Rectal smooth muscle tissue (tissue), 1 donor: ENCODE measurements around the gene ABCB1.

Source experiments
- H3K27ac ChIP-seq: one replicate; pipeline ENCODE4 v1.7.0; 2013; ENCODE audit warnings: low read depth, low read length, inconsistent platforms
- H3K27me3 ChIP-seq: one replicate; pipeline ENCODE4 v1.7.0; 2013; ENCODE audit warnings: low read length; ENCODE audit not compliant: control insufficient read depth, insufficient read depth
- H3K36me3 ChIP-seq: one replicate; pipeline ENCODE4 v1.7.0; 2013; ENCODE audit warnings: low read length; ENCODE audit not compliant: control insufficient read depth, insufficient read depth
- H3K4me1 ChIP-seq: one replicate; pipeline ENCODE4 v1.7.0; 2013; ENCODE audit warnings: low read length; ENCODE audit not compliant: control insufficient read depth, insufficient read depth
- H3K4me3 ChIP-seq: one replicate; pipeline ENCODE4 v1.7.0; 2013; ENCODE audit warnings: low read length
- H3K9ac ChIP-seq: one replicate; pipeline ENCODE4 v1.7.0; 2013; ENCODE audit warnings: low read length

The ABCB1 gene

GRCh38 chr7:87600130-87601124, at the start of gene ABCB1:
ABCB1 (minus strand) TSS chr7:87600884; CDS start chr7:87600184, 700 bp downstream.
- Histone ChIP-seq H3K4me1 (no peaks in the 10 kb centered on the region), H3K9ac (no peak within 1 kb of the TSS), H3K27me3 (no peaks in the 10 kb centered on the region), H3K27ac (no peak within 1 kb of the TSS), H3K4me3 (peak within 1 kb of the TSS; percentile 69), H3K36me3 (no peaks in the 10 kb centered on the region)

DNA sequence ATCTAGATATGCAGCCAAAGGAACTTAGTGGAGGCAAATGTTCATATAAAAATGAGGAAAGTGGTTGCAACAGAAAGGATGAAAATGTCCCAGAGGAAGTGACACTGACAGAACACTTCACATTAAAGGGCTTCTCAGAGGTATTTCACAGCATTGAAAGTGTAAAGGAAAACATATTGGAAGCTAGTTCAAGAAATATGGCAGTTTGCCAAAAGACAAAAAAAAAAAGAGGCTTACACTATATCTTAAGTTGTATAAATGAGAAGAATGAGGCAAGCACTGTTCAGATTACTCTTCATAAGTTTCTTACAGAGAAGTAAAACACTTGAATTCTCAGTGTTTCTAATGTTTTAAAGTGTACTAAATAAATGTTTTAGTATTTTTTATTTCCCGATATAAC, 47.6 kb upstream of the ABCB1 start:
- no peaks in the 10 kb centered on the region for H3K36me3 ChIP-seq
- H3K27me3 ChIP-seq: no peaks in the 10 kb centered on the region
- H3K4me3 ChIP-seq: no peak overlapping the region
- no peak overlapping the region for H3K9ac ChIP-seq
- no peak overlapping the region for H3K27ac ChIP-seq
- H3K4me1 ChIP-seq: no peaks in the 10 kb centered on the region

DNA sequence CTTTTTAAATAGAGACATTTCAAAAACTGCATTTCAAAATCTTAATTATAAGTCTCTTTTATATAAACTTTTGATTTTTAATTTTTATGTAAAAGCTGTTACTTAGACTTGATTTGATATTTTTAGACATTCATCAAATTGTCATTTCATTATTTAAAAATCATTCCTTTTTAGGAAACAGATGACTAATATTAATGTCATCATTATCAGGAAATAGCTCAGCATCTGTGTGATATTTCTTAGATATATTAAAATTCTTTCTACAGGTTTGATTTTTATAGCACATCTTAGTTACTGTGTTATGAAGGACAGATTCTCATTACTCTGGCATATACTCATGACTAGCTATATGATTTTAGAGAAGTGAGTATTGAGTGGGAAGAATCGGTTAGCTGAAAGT, 44.8 kb upstream of the ABCB1 start:
- no peak overlapping the region for H3K9ac ChIP-seq
- H3K27ac ChIP-seq: no peak overlapping the region
- no peaks in the 10 kb centered on the region for H3K4me1 ChIP-seq
- no peaks in the 10 kb centered on the region for H3K36me3 ChIP-seq
- no peak overlapping the region for H3K4me3 ChIP-seq
- no peaks in the 10 kb centered on the region for H3K27me3 ChIP-seq

DNA sequence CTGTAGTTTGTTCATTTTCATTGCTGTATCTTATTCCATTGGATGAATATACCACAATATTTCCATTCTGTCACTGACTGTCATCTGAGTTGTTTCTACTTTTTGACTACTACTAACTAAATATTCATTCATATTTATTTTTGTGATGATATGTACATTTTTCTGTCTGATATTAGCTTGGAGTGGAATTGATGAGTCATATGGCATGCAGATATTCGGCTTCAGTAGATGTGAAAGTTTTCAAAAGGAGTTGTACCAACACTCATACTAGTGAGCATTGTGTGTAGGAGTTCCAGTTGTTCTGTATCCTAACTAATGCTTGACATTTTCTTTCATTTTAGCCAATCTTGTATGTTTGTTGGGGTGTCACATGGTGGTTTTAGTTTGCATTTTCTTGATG, 35.2 kb upstream of the ABCB1 start:
- Histone ChIP-seq H3K27me3 (no peaks in the 10 kb centered on the region), H3K36me3 (no peaks in the 10 kb centered on the region), H3K27ac (no peak overlapping the region), H3K9ac (no peak overlapping the region), H3K4me3 (no peak overlapping the region), H3K4me1 (no peaks in the 10 kb centered on the region)

DNA sequence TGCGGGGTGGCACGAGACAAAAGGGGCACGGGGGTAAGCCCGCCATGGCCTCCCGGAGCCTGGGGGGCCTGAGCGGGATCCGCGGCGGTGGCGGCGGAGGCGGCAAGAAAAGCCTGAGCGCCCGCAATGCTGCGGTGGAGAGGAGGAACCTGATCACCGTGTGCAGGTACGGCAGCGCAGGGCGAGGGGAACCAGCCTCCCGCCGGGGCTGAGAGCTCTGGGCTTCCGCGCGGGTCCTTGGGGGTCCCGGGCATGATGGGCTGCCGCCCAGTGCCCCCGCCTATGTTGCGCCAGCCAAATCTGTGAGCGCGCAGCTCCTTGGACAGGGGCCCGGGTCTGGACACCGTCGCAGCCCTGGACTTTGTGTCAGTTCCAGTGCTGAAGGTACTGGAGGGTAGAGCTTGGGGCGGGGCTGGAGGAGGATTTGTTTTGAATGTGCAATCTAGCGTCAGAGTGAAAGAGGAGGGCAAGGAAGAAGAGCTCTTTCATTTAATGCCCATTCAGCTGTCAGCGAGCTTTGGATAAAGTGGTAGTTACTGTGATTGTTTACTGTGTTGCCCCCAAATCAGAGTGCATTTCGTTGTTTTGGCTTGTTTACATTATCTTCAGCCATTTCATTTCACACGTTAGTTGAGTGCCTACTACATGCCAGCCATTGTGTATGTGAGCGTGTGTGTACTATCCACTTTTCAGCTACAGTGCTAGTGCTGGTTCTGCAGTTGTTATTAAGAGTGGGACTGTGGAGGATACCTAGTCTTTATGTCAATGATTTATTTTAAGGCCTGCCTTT, 28.3 kb upstream of the ABCB1 start:
- no peak overlapping the region for H3K9ac ChIP-seq
- H3K36me3 ChIP-seq: no peaks in the 10 kb centered on the region
- H3K27ac ChIP-seq: no peak overlapping the region
- H3K27me3 ChIP-seq: no peaks in the 10 kb centered on the region
- peak overlapping the region; percentile 69 for H3K4me3 ChIP-seq
- no peaks in the 10 kb centered on the region for H3K4me1 ChIP-seq

DNA sequence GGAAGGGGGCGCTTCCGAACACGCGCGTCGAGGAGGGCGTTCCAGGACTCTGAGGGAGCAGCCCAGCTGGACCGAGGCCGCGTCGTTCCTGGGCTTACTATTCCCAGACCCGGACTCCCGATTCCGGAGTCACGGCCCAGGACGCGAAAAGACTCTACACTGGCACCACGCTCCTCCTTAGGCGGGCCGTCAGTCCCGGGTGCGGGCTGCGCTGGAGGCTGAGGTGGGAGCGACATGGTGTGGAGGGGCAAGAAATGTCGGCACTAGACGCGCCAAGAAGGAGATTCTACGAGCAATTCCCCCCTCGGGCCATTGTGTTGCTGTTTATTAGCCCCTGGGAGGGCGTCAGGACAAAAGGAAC, 26.9 kb upstream of the ABCB1 start:
- Histone ChIP-seq H3K9ac (no peak overlapping the region), H3K4me3 (peak overlapping the region; percentile 69), H3K4me1 (no peaks in the 10 kb centered on the region), H3K27me3 (no peaks in the 10 kb centered on the region), H3K36me3 (no peaks in the 10 kb centered on the region), H3K27ac (no peak overlapping the region)

DNA sequence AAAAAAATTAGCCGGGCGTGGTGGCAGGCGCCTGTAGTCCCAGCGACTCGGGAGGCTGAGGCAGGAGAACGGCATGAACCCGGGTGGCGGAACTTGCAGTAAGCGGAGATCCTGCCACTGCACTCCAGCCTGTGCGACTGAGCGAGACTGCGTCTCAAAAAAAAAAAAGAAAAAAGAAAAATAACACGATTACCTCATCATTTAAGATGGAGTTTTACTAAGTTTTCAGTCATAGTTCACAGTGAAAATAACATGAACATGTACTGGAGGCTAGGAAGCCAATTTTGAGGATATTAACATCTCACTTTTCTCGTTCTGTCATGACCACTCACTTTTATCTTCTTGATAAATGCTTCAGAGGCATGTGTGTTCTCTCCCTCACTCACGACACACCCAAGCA, 24.4 kb upstream of the ABCB1 start:
- Histone ChIP-seq H3K4me3 (no peak overlapping the region), H3K27me3 (no peaks in the 10 kb centered on the region)

DNA sequence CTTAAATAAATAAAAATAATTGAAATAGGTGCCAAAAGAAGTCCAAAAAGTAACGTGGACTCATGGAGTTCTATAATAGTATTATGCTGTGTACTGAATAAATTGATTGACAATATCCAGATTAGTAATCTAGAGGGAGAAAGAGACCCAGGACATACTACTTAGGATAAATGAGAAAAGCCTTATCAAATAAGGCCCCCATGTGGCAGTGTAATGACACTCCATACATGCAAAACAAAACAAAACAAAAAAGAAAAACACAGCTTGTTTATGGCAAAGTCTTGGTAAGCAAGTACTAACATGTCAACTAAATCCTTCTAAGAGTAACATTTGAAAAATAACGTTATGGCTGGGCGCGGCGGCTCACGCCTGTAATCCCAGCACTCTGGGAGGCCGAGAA, 23.9 kb upstream of the ABCB1 start:
- Histone ChIP-seq H3K27ac (no peak overlapping the region), H3K4me1 (no peaks in the 10 kb centered on the region), H3K27me3 (no peaks in the 10 kb centered on the region), H3K36me3 (no peaks in the 10 kb centered on the region), H3K9ac (no peak overlapping the region), H3K4me3 (no peak overlapping the region)

More for the DNA sequence above, 24.4 kb upstream of the ABCB1 start:
- Histone ChIP-seq H3K4me1 (no peaks in the 10 kb centered on the region), H3K27ac (no peak overlapping the region), H3K36me3 (no peaks in the 10 kb centered on the region), H3K9ac (no peak overlapping the region)

DNA sequence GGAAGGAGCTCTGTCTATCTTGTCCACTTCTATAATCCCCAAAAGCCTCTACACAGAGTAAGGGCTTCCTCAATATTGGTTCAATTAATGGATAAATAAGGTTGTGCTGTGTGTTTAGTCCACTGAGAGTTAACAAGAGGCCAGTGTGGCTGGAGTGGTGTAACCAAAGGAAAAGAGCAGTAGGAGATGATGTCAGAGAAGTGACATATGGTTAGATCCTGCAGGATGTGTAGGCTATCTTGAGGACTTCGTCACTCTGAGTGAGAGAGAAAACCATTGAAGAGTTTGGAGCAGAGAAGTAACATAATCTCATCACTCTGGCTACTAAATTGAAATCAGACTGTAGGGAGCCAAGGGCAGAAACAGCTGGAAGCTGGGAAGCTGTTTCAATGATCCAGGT, 14.5 kb upstream of the ABCB1 start:
- Histone ChIP-seq H3K4me1 (no peaks in the 10 kb centered on the region), H3K27me3 (no peaks in the 10 kb centered on the region), H3K9ac (no peak overlapping the region), H3K36me3 (no peaks in the 10 kb centered on the region), H3K27ac (no peak overlapping the region), H3K4me3 (no peak overlapping the region)

DNA sequence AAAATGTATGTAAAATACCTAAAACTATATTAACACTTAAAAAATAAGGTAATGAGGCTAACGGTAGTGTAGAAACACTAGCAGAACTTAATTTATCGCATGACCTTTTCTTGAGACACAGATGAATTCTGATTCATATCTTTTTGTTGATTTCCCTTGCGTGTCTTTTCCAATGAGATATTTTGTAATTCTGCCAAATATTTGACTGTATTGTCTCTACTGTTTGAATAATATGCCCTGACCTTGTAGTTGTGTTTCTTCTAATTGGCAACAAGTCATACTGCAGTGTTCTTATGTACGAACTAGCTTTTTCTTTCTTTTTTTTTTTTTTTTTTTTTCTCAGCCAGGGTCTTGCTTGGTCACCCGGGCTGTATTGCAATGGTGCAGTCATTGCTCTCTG, 9.2 kb upstream of the ABCB1 start:
- no peaks in the 10 kb centered on the region for H3K4me1 ChIP-seq
- no peak overlapping the region for H3K4me3 ChIP-seq
- no peak overlapping the region for H3K27ac ChIP-seq
- no peaks in the 10 kb centered on the region for H3K36me3 ChIP-seq
- H3K9ac ChIP-seq: no peak overlapping the region
- H3K27me3 ChIP-seq: no peaks in the 10 kb centered on the region

DNA sequence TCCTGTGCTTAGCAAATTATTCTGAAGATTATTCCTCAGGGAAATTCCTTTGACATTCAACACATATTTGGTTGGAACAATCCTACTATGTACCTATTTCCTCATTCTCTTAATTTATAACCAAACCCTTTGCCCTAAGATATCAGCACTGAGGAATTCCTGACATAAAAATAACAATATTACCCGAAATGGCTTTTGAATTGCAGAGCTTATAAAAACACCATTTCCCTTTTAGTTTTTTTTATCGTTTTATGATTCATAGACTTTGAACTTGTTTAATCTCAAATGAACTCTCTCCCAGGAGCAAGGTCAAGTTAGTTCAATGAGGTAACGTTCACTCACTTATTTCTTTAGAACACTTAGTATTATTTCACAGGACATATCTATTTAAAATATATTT, 7.7 kb upstream of the ABCB1 start:
- Histone ChIP-seq H3K27ac (no peak overlapping the region), H3K27me3 (no peaks in the 10 kb centered on the region), H3K36me3 (no peaks in the 10 kb centered on the region), H3K9ac (no peak overlapping the region), H3K4me1 (no peaks in the 10 kb centered on the region), H3K4me3 (no peak overlapping the region)

GRCh38 chr7:87604264-87604663, 3.6 kb upstream of the ABCB1 start:
- no peaks in the 10 kb centered on the region for H3K36me3 ChIP-seq

More at GRCh38 chr7:87604264-87604663, 3.6 kb upstream of the ABCB1 start:
- H3K4me1 ChIP-seq: no peaks in the 10 kb centered on the region
- H3K27ac ChIP-seq: no peak overlapping the region
- H3K27me3 ChIP-seq: no peaks in the 10 kb centered on the region
- H3K9ac ChIP-seq: no peak overlapping the region
- H3K4me3 ChIP-seq: no peak overlapping the region
